Immature natural killer cell (primary cell): Measurements from ENCODE around the gene RBM25. TPM values are rescaled to one million over a fixed set of nuclear protein-coding genes. Genes with fewer than 3 reads are reported as not detected.
A peak's percentile ranks its signal among the peaks of the same experiment; 100 is the strongest.
"Not testable (repeated sequence)": the region's sequence is repeated elsewhere in the genome, so short reads cannot be mapped to it uniquely, and the experiment has no call there.

Source experiments
- DNase-seq, 3 donors: peaks; one replicate each; pipeline ENCODE4 v3.0.0; 2022; ENCODE audit warnings: mixed read lengths in 1 of 3
- H3K27ac Mint-ChIP-seq, 6 donors: one replicate each; pipeline ENCODE4 v1.8.0; 2020; ENCODE audit warnings: mixed read lengths in 6 of 6, mild to moderate bottlenecking in 5 of 6, inconsistent platforms in 4 of 6, moderate library complexity in 3 of 6
- H3K27me3 Mint-ChIP-seq, 3 donors: one replicate each; pipeline ENCODE4 v1.8.0; 2020 to 2021; ENCODE audit warnings: low read depth in 3 of 3, mild to moderate bottlenecking in 3 of 3, mixed read lengths in 3 of 3, moderate library complexity in 3 of 3, inconsistent platforms in 1 of 3
- H3K36me3 Mint-ChIP-seq, 3 donors: one replicate each; pipeline ENCODE4 v1.8.0; 2020; ENCODE audit warnings: mixed read lengths in 3 of 3, inconsistent platforms in 2 of 3, mild to moderate bottlenecking in 2 of 3
- H3K4me1 Mint-ChIP-seq, 2 donors: one replicate each; pipeline ENCODE4 v1.8.0; 2020; ENCODE audit warnings: inconsistent platforms in 2 of 2, mild to moderate bottlenecking in 2 of 2, mixed read lengths in 2 of 2, moderate library complexity in 1 of 2
- H3K4me3 Mint-ChIP-seq, 5 donors: one replicate each; pipeline ENCODE4 v1.8.0; 2020; ENCODE audit warnings: mild to moderate bottlenecking in 5 of 5, mixed read lengths in 5 of 5, inconsistent platforms in 3 of 5, moderate library complexity in 3 of 5
- H3K9me3 Mint-ChIP-seq, 6 donors: one replicate each; pipeline ENCODE4 v1.8.0; 2020; ENCODE audit warnings: mild to moderate bottlenecking in 6 of 6, mixed read lengths in 6 of 6, inconsistent platforms in 4 of 6, moderate library complexity in 3 of 6
- polyA plus RNA-seq, 3 donors: library from polyadenylated mRNA; unstranded; fragments of 300-500 nt; fragmentation: Illumina TruSeq; gene quantifications; one replicate each; pipeline ENCODE4 v1.2.3, GENCODE V29; 2021

Gene RBM25
- 10 to 100 TPM; 19.3 to 67.4 (median 24.6) TPM for polyA plus RNA-seq

DNA sequence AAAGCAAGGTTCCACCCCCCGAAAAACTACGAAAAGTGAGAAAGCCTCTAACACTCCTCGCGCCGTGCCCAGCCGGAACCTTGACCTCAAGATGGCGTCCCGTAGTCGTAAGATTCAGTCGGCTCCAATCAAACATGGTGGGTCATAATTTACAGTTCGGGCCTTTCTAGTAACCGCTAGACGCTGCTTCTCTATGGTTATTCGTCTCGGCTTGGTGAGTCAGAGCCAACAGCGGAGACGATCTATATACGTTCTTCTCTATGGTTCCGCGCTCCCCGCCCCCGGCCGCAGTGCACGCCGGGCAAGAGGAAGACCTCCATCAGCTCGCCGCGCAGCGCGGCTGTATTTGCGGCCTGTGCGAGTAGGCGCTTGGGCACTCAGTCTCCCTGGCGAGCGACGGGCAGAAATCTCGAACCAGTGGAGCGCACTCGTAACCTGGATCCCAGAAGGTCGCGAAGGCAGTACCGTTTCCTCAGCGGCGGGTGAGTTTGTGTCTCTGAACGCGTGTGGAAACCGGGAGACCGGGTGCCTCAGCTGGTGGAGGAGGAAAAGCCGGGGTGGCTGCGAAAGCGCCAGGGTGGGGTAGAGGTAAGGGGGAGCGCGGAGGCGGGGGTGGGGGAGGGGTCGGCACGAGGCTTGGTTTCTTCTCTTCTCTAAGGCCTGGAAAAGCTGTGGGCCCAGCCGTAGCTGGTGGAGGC is at the start of gene RBM25:
TSS of gene RBM25 (plus strand) at position 311 of the 698 bp plus-strand sequence. CDS start 13,108 bp downstream, outside the sequence.
- no peaks in the 10 kb centered on the region for H3K36me3 Mint-ChIP-seq
- H3K4me3 Mint-ChIP-seq: no peak within 1 kb of the TSS
- no peaks in the 10 kb centered on the region for H3K9me3 Mint-ChIP-seq
- peaks cover 3 to 6% (median 5%) of the 10 kb centered on the region in 3 donors for H3K27me3 Mint-ChIP-seq
- peak; percentile 95 to 97 (median 96) for DNase-seq
- H3K4me1 Mint-ChIP-seq: peaks cover 43 to 47% of the 10 kb centered on the region in 2 donors
- no peak within 1 kb of the TSS for H3K27ac Mint-ChIP-seq

GRCh38 chr14:73011189-73011588 is 47.1 kb upstream of the RBM25 start:
- H3K4me3 Mint-ChIP-seq, H3K27ac Mint-ChIP-seq, DNase-seq, H3K27me3 Mint-ChIP-seq, H3K9me3 Mint-ChIP-seq: not testable (repeated sequence)
- Mint-ChIP-seq H3K4me1 (peaks cover 21 to 32% of the 10 kb centered on the region in 2 donors), H3K36me3 (peaks cover 9 to 32% (median 11%) of the 10 kb centered on the region in 3 donors)

GRCh38 chr14:73014105-73014504 is 44.2 kb upstream of the RBM25 start:
- no peak overlapping the region for H3K4me3 Mint-ChIP-seq
- H3K27me3 Mint-ChIP-seq: no peaks in the 10 kb centered on the region
- H3K4me1 Mint-ChIP-seq: peaks cover 33 to 54% of the 10 kb centered on the region in 2 donors
- H3K27ac Mint-ChIP-seq: peak overlapping the region in 1 of 6 donors; percentile 3
- H3K9me3 Mint-ChIP-seq: no peaks in the 10 kb centered on the region
- DNase-seq: no peak
- peaks cover 6 to 34% (median 9%) of the 10 kb centered on the region in 3 donors for H3K36me3 Mint-ChIP-seq

GRCh38 chr14:73015552-73015951 is 42.8 kb upstream of the RBM25 start:
- peak overlapping the region in 1 of 6 donors; percentile 34 for H3K27ac Mint-ChIP-seq
- H3K4me1 Mint-ChIP-seq: peaks cover 33 to 54% of the 10 kb centered on the region in 2 donors
- not testable (repeated sequence) for DNase-seq, H3K4me3 Mint-ChIP-seq, H3K27me3 Mint-ChIP-seq, H3K9me3 Mint-ChIP-seq
- peaks cover 5 to 33% (median 8%) of the 10 kb centered on the region in 3 donors for H3K36me3 Mint-ChIP-seq

DNA sequence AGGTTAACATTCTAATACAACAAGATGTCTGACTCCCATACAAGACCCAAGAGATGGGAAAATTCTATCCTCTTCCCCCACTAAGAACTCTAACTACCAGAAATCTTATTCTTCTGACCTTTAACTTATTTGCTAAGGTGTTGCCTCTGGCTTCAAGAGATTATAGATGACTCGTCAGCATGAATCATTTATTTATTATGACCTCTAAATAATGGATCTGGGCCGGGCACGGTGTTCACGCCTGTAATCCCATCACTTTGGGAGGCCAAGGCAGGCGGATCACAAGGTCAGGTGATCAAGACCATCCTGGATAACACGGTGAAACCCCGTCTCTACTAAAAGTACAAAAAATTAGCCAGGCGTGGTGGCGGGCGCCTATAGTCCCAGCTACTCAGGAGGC is 42.3 kb upstream of the RBM25 start:
- Mint-ChIP-seq H3K4me1 (peaks cover 33 to 54% of the 10 kb centered on the region in 2 donors), H3K36me3 (peaks cover 5 to 33% (median 8%) of the 10 kb centered on the region in 3 donors)
- H3K4me3 Mint-ChIP-seq, H3K9me3 Mint-ChIP-seq, H3K27ac Mint-ChIP-seq, DNase-seq, H3K27me3 Mint-ChIP-seq: not testable (repeated sequence)

DNA sequence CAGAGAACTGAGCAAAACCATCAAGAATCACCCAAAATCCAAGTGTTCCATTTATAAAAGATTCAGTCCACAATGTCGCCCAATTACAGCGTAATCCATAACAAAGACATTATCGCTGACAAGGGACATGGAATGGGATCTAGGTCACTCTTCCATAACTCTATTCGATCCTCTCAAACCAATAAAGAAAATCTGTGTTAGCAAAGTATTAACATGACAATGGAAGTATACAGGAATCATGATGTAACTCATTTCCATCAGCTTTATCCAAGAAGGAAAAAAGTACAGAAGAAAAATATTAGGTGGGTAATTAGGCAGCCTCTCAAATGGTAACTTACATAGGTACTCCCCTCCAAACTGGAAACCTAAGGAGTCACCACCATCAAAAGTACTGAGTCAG is 36.3 kb upstream of the RBM25 start:
- no peaks in the 10 kb centered on the region for H3K9me3 Mint-ChIP-seq
- no peak overlapping the region for H3K4me3 Mint-ChIP-seq
- H3K4me1 Mint-ChIP-seq: peaks cover 48 to 65% of the 10 kb centered on the region in 2 donors
- H3K27me3 Mint-ChIP-seq: peaks cover 0 to 6% (median 0%) of the 10 kb centered on the region in 3 donors
- H3K36me3 Mint-ChIP-seq: peaks cover 6 to 26% (median 7%) of the 10 kb centered on the region in 3 donors
- no peak overlapping the region for H3K27ac Mint-ChIP-seq
- no peak for DNase-seq

GRCh38 chr14:73025544-73025943 is 32.8 kb upstream of the RBM25 start:
- H3K36me3 Mint-ChIP-seq: peaks cover 6 to 17% (median 7%) of the 10 kb centered on the region in 3 donors
- no peaks in the 10 kb centered on the region for H3K9me3 Mint-ChIP-seq
- H3K4me3 Mint-ChIP-seq: peak overlapping the region in 4 of 5 donors; percentile 48 to 97 (median 94)
- H3K27me3 Mint-ChIP-seq: peaks cover 0 to 6% (median 0%) of the 10 kb centered on the region in 3 donors
- no peak for DNase-seq
- peak overlapping the region in 1 of 6 donors; percentile 92 for H3K27ac Mint-ChIP-seq
- peaks cover 44 to 57% of the 10 kb centered on the region in 2 donors for H3K4me1 Mint-ChIP-seq

- Mint-ChIP-seq H3K9me3 (no peaks in the 10 kb centered on the region), H3K27ac (peak overlapping the region; percentile 29 to 93 (median 90)), H3K4me1 (peaks cover 44 to 55% of the 10 kb centered on the region in 2 donors), H3K36me3 (peaks cover 6 to 17% (median 7%) of the 10 kb centered on the region in 3 donors), H3K4me3 (peak overlapping the region; percentile 92 to 98 (median 96)), H3K27me3 (peaks cover 0 to 6% (median 0%) of the 10 kb centered on the region in 3 donors)
- DNase-seq: no peak
These were observed 32.0 kb upstream of the RBM25 start for GRCh38 chr14:73026243-73026844.

GRCh38 chr14:73026845-73027542 is 31.3 kb upstream of the RBM25 start, which contains the start of gene ZFYVE1:
TSS of gene ZFYVE1 (minus strand) at chr14:73027106. CDS start at chr14:73024508, 2,598 bp downstream.
- Mint-ChIP-seq H3K4me1 (peaks cover 41 to 49% of the 10 kb centered on the region in 2 donors), H3K27me3 (peaks cover 0 to 6% (median 0%) of the 10 kb centered on the region in 3 donors), H3K36me3 (peaks cover 6 to 14% (median 7%) of the 10 kb centered on the region in 3 donors), H3K9me3 (no peaks in the 10 kb centered on the region), H3K4me3 (peak within 1 kb of the TSS; percentile 96 to 99 (median 98)), H3K27ac (peak within 1 kb of the TSS; percentile 88 to 98 (median 94))
- DNase-seq: peak; percentile 83 to 88 (median 85)

DNA sequence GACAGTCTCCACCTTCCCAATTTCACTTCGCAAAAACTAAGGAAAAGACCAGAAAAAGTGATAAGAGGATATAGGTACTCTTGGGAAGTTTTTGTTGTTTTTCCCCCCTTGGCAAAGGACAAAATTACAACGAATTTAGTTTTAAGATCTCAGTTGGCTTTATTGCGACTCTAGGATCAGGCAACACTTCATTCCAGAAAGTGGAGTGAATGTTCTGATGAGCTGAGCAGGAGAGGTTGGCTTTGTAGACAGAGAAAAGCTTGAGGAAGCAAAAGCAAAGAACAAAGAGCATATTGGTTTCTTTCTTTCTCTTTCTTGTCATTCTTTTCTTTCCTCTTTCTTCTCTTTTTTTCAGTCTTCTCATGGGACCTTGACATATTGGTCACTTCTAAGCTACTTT is 30.8 kb upstream of the RBM25 start:
- H3K4me3 Mint-ChIP-seq: peak overlapping the region; percentile 96 to 99 (median 98)
- H3K27me3 Mint-ChIP-seq: peaks cover 0 to 6% (median 0%) of the 10 kb centered on the region in 3 donors

DNA sequence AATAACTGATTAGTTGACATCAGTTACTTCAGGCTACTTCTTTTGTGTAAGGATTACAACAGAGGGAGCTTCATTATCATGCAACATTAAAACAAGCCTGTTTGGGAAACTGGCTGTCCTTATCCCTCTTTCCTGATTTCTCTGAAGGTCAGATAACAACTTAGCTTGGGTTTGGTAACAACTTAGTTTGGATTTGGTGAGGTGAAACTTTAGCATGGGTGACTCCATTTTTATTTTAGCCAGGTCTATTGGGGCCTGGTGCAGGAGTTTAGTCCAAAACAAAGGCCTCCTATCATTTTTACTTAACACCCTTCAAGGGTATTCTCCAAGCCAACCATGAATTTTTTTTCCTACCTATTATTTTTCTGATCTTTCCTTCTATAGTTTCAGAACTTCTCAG is 30.4 kb upstream of the RBM25 start:
- Mint-ChIP-seq H3K4me3 (peak overlapping the region; percentile 15 to 99 (median 98)), H3K36me3 (peaks cover 6 to 13% (median 7%) of the 10 kb centered on the region in 3 donors), H3K9me3 (no peaks in the 10 kb centered on the region), H3K27me3 (peaks cover 0 to 6% (median 0%) of the 10 kb centered on the region in 3 donors), H3K27ac (peak overlapping the region in 1 of 6 donors; percentile 88), H3K4me1 (peaks cover 34 to 39% of the 10 kb centered on the region in 2 donors)
- DNase-seq: no peak

More for the DNA sequence above, 30.8 kb upstream of the RBM25 start:
- no peaks in the 10 kb centered on the region for H3K9me3 Mint-ChIP-seq
- peaks cover 6 to 13% (median 7%) of the 10 kb centered on the region in 3 donors for H3K36me3 Mint-ChIP-seq
- peak overlapping the region; percentile 88 to 98 (median 94) for H3K27ac Mint-ChIP-seq
- H3K4me1 Mint-ChIP-seq: peaks cover 37 to 43% of the 10 kb centered on the region in 2 donors
- DNase-seq: no peak

DNA sequence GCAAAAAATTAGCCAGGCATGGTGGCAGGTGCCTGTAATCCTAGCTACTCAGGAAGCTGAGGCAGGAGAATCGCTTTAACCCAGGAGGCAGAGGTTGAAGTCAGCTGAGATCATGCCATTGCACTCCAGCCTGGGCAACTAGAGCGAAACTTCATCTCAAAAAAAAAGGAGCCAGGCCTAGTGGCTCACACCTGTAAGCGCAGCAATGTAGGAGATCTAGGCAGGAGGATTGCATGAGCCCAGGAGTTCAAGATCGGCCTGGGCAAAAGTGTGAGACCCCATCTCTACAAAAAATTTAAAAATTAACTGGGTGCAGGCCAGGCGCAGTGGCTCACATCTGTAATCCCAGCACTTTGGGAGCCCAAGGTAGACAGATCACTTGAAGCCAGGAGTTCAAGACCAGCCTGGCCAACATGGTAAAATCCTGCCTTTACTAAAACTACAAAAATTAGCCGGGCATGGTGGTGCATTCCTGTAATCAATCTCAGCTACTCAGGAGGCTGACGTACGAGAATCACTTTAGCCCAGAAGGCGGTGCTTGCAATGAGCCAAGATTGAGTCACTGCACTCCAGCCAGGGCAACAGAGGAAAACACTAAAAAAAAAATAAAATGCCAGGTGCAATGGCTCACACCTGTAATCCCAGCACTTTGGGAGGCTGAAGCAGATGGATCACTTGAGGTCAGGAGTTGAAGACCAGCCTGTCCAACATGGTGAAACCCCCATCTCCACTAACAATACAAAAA is 21.5 kb upstream of the RBM25 start:
- not testable (repeated sequence) for H3K4me1 Mint-ChIP-seq, H3K4me3 Mint-ChIP-seq, H3K27me3 Mint-ChIP-seq, H3K9me3 Mint-ChIP-seq, DNase-seq, H3K36me3 Mint-ChIP-seq, H3K27ac Mint-ChIP-seq

- Mint-ChIP-seq H3K36me3 (no peaks in the 10 kb centered on the region), H3K9me3 (no peaks in the 10 kb centered on the region), H3K27ac (no peak overlapping the region), H3K4me1 (no peaks in the 10 kb centered on the region), H3K4me3 (no peak overlapping the region), H3K27me3 (peaks cover 0 to 2% (median 0%) of the 10 kb centered on the region in 3 donors)
- DNase-seq: no peak
These were observed 10.5 kb upstream of the RBM25 start for GRCh38 chr14:73047808-73048207.
